Activated CD4-positive, alpha-beta memory T cell treated with anti-CD3 and anti-CD28 coated beads for 36 hours (primary cell): ENCODE data around the gene MVB12B. TPM values are rescaled to one million over a fixed set of nuclear protein-coding genes. Genes with fewer than 3 reads are reported as not detected.

Source experiments
- CTCF ChIA-PET: fragments of 350-600 bp; sonication (Branson Sonifier 250); formaldehyde crosslinking; loops from one replicate; lab custom pipeline; 2021; ENCODE audit warnings: antibody characterized with exemption, inconsistent platforms; lab: Charles Lee
- POLR2A ChIA-PET: fragments of 350-600 bp; sonication (Branson Sonifier 250); formaldehyde crosslinking; loops from one replicate; lab custom pipeline; 2021; ENCODE audit warnings: antibody characterized with exemption; lab: Charles Lee
- DNase-seq: peaks from one replicate; pipeline ENCODE4 v3.0.0-alpha.2; 2020
- H3K27ac Mint-ChIP-seq: one replicate; pipeline ENCODE4 v1.8.0; 2021; ENCODE audit warnings: mixed read lengths
- H3K27me3 Mint-ChIP-seq: one replicate; pipeline ENCODE4 v1.8.0; 2021; ENCODE audit warnings: mixed read lengths
- H3K36me3 Mint-ChIP-seq: one replicate; pipeline ENCODE4 v1.8.0; 2021; ENCODE audit warnings: mixed read lengths
- H3K4me1 Mint-ChIP-seq: one replicate; pipeline ENCODE4 v1.8.0; 2021; ENCODE audit warnings: low read depth, mixed read lengths
- H3K4me3 Mint-ChIP-seq: one replicate; pipeline ENCODE4 v1.8.0; 2021; ENCODE audit warnings: mild to moderate bottlenecking, mixed read lengths
- H3K9me3 Mint-ChIP-seq: one replicate; pipeline ENCODE4 v1.8.0; 2021; ENCODE audit warnings: mixed read lengths
- intact Hi-C: fragments of 100-400 bp; cut with micrococcal nuclease; formaldehyde crosslinking; loops from one replicate; pipeline ENCODE4 v1.15.1; 2023
- total RNA-seq, 2 experiments: library from RNA; stranded (reverse); gene quantifications; one replicate each; pipeline ENCODE4 v1.2.3, GENCODE V29; 2021

MVB12B gene
- total RNA-seq, 2 experiments from 2014 or later, result 1.1 to 1.4 TPM

DNA sequence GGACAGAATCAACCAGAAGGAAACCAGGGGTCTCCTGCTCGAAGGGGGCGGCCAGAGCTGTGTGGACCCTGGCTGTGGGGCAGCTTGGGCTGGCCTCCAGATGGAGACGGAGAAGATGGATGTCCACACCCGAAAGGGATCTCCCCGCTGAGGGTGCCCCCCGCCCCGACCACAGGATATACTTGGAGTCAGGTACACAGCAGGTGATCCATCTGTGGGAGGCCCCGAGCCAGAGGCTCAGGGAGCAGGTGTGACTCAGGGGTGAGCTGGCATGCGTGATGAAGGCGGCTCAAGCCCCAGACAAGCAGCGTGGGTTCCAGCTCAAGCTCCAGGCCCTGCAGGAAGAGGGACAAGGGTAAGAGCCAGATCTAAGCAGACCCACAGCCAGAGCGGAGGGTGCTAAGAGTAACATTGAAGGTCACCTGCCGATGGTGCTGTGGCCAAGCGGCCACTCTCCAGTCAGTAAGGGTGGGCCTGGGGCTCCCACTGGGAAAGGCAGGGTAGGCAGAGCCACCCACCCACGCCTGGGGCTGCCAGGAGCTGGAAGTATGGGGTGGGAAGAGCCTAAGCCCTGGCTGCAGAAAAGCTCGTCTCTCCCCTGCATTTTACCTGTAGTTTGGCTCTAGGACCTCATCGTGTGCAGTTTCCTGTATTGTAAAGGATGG lies 30.6 kb upstream of the MVB12B start:
- Mint-ChIP-seq H3K4me1 (no peaks in the 10 kb centered on the region), H3K9me3 (no peaks in the 10 kb centered on the region), H3K27me3 (peaks cover 5% of the 10 kb centered on the region), H3K27ac (no peak overlapping the region), H3K4me3 (no peak overlapping the region), H3K36me3 (no peaks in the 10 kb centered on the region)
- intact Hi-C loops, result no loop called here
- DNase-seq, result no peak
- ChIA-PET CTCF (interaction anchor here (1.8 kb wide), 1 partner anchor 195 kb away, joined by 9 read pairs; no protein-coding TSS in a partner anchor), POLR2A (no interaction called here)

DNA sequence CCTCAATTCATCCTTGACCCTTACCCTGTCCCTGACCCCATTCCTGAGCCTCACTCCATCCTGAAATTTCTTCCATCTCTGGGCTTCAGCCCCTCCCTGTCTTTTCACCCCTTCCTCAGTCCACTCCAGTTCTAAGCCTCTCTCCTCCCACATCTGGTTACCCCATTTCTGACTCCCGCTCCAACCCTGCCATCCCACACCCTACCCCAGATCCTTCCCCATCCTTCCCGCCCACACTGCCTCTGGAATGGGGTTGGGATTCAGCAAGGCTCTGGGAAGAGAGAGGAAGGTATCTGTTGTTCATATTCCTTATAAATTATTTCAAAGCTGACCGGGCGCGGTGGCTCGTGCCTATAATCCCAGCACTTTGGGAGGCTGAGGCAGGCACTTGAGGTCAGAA lies 29.9 kb upstream of the MVB12B start:
- CTCF ChIA-PET, result no interaction called here
- intact Hi-C loops, result no loop called here
- Mint-ChIP-seq H3K27me3 (peaks cover 5% of the 10 kb centered on the region), H3K27ac (no peak overlapping the region), H3K4me1 (no peaks in the 10 kb centered on the region), H3K4me3 (no peak overlapping the region), H3K9me3 (no peaks in the 10 kb centered on the region), H3K36me3 (no peaks in the 10 kb centered on the region)
- POLR2A ChIA-PET, result no interaction called here
- DNase-seq, result no peak

DNA sequence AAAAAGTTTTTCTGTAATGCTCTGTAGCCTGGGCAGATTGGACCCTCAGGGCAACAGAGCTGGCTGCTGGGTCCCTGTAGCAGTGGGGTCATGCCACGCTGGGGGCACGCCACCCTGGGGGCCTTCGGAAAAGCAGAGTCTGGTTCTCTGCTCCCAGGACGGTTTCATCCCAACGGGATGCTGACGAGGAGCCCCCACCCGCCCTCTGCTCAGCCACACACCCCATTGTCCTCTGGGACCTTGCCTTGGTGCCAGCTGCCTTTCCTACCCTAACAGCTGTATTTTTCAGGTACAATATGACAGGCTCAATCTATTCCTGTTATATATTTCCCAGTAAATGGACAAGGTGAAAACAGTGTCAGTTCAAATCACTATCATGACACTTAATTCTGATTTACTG lies 29.0 kb upstream of the MVB12B start:
- ChIA-PET POLR2A (no interaction called here), CTCF (interaction anchor here (1.5 to 1.7 kb wide), 2 partner anchors 101 to 194 kb away, joined by 4 to 8 read pairs; no protein-coding TSS in a partner anchor)
- Mint-ChIP-seq H3K9me3 (no peaks in the 10 kb centered on the region), H3K27me3 (peaks cover 5% of the 10 kb centered on the region), H3K36me3 (no peaks in the 10 kb centered on the region), H3K4me3 (no peak overlapping the region), H3K27ac (no peak overlapping the region), H3K4me1 (peaks cover 2% of the 10 kb centered on the region)
- intact Hi-C loops, result no loop called here
- DNase-seq, result no peak

DNA sequence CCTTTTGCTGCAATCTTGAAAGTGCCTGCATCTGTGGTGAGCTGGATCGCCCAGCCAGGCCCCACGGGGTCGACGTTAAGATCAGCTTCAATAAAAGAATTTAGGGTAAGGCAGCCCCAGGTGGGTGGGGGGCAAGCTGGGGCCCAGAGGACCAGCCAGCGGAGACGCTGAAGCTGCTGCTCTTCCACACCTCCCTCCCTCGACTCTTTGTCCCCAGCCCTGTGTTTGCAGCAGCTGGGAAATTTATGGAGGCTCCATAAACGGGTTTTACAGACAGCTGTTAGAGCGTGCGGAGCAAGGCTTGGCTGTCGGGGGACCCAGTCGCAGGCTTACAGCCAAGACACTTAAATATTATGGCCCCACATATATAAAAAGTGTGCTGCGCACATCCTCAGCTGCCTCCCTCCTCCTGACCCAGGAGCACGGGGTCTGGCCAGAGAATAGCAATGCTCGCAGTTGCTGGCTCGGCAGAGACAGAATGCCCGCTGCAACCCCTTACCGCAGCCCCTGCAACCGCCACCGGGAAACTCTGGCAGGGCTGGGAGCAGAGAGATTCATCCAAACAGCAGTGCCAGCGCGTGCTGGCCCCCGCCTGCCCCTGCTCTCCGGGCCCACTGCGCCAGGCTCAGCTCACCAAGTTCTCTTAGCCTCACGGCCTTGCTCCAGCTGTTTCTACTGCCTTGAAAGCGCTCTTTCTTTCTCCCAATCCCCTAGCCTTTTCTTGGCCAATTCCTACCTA lies 28.4 kb upstream of the MVB12B start:
- CTCF ChIA-PET, result interaction anchor here (1.5 to 1.7 kb wide), 2 partner anchors 100 to 193 kb away, joined by 4 to 8 read pairs; no protein-coding TSS in a partner anchor
- peaks cover 5% of the 10 kb centered on the region for H3K27me3 Mint-ChIP-seq
- H3K27ac Mint-ChIP-seq, result no peak overlapping the region
- POLR2A ChIA-PET, result no interaction called here
- intact Hi-C loops, result no loop called here
- DNase-seq, result no peak
- H3K36me3 Mint-ChIP-seq, result no peaks in the 10 kb centered on the region
- no peaks in the 10 kb centered on the region for H3K9me3 Mint-ChIP-seq
- peaks cover 2% of the 10 kb centered on the region for H3K4me1 Mint-ChIP-seq
- H3K4me3 Mint-ChIP-seq, result no peak overlapping the region

DNA sequence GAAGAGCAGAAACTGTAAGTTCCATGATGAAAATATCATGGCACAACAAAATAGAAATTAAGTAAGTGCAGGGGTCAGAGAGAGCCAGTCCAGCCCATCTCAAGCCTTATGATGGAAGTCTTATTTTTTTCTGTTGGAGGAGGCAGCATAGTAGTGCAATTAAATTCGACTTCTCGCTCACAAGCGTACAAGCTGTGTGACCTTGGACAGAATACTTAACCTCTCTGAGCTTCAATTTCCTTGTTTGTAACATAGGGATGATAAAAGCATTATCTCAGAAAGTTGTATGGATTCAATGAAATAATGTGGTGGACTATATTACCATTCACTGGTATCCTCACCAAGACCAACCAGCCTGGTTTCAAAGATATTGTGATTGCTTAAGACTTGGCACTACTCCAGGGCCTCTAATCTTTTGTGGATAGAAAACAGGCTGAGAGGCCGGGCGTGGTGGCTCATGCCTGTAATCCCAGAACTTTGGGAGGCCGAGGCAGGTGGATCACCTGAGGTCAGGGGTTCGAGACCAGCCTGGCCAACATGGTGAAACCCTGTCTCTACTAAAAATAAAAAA lies 26.8 kb upstream of the MVB12B start:
- DNase-seq, result no peak
- Mint-ChIP-seq H3K27ac (no peak overlapping the region), H3K27me3 (peaks cover 5% of the 10 kb centered on the region), H3K4me1 (peaks cover 2% of the 10 kb centered on the region), H3K36me3 (no peaks in the 10 kb centered on the region), H3K9me3 (no peaks in the 10 kb centered on the region), H3K4me3 (no peak overlapping the region)
- ChIA-PET POLR2A (no interaction called here), CTCF (interaction anchor here (0.6 to 1.0 kb wide), 4 partner anchors 58 to 99 kb away, joined by 3 read pairs; no protein-coding TSS in a partner anchor)
- intact Hi-C loops, result no loop called here

DNA sequence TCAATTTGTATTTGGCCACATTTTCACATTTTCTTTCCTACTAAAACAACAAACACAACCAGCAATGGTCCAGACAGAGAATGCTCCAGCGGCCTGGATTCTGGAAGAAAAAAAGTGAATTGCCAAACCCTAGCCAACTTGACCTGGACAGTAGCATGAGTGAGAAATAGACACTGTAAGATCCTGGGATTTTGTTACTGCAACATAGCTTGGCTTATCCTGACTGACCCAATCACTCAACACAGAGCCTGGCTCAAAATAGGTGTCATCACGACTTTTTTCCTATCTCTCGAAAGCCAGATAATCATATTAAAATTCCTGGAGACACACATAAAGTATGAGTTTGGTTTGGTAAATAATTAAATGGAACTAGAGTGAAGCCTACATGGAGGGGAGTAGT lies 25.4 kb upstream of the MVB12B start:
- Mint-ChIP-seq H3K27me3 (peaks cover 4% of the 10 kb centered on the region), H3K4me1 (peaks cover 2% of the 10 kb centered on the region), H3K27ac (no peak overlapping the region), H3K9me3 (no peaks in the 10 kb centered on the region), H3K36me3 (no peaks in the 10 kb centered on the region), H3K4me3 (no peak overlapping the region)
- POLR2A ChIA-PET, result no interaction called here
- CTCF ChIA-PET, result interaction anchor here (1.0 to 5.1 kb wide), 4 partner anchors 17 to 893 kb away, joined by 3 to 62 read pairs (median 24); no protein-coding TSS in a partner anchor
- DNase-seq, result no peak
- intact Hi-C loops, result no loop called here

DNA sequence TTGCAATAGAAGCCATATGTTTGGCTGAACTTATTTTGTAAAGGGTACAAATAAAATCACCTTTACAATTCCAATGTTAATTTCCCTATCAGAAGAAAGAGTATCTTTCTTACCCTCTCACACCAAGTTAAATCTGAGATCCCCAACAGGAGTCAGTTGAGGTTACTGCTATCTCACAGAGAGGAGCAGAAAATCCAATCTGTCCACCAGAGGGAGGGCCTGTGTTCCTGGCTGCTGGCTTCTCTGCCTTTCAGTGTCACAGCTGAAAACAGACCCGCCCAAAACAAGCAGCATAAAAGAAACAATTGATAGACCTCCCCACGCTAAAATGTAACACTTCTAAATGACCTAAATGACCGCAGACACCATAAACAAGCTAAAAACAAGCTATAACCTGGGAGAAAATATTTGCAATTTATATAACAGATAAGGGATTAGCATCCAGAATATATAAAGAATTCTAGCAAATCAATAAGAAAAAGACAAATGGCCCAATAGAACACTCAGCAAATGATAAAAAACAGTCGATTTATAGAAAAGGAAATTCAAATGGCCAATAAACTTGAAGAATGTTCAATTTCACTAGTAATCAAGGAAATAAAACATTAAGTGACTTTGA lies 24.5 kb upstream of the MVB12B start:
- no peaks in the 10 kb centered on the region for H3K27me3 Mint-ChIP-seq
- intact Hi-C loops, result loop anchor here (1.0 to 2.0 kb wide), 2 partner anchors 95 to 189 kb away; no protein-coding TSS in a partner anchor
- H3K9me3 Mint-ChIP-seq, result no peaks in the 10 kb centered on the region
- H3K4me1 Mint-ChIP-seq, result peaks cover 2% of the 10 kb centered on the region
- H3K36me3 Mint-ChIP-seq, result no peaks in the 10 kb centered on the region
- POLR2A ChIA-PET, result no interaction called here
- H3K4me3 Mint-ChIP-seq, result no peak overlapping the region
- DNase-seq, result peak; percentile 50
- CTCF ChIA-PET, result interaction anchor here (0.7 to 5.1 kb wide), 6 partner anchors 16 to 197 kb away, joined by 3 to 62 read pairs (median 6); no protein-coding TSS in a partner anchor
- no peak overlapping the region for H3K27ac Mint-ChIP-seq

DNA sequence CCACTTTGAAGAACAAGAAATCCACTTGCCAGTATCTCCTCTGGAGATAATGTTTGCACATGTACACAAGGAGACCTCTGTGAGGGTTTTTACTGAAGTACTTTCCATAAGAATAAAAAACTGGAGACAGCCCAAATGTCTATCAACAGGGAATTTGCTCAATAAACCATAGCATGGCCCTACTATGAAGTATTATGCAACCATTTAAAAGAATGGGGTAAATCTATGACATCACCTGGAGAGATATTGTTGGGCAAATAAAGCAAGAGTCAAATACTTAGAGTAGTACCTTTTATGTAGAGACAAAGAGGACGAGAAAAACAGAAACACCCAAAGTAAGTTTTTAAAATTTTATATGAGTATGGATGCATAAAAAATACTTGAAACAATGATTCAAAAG lies 23.9 kb upstream of the MVB12B start:
- no peaks in the 10 kb centered on the region for H3K36me3 Mint-ChIP-seq
- CTCF ChIA-PET, result interaction anchor here (0.7 to 5.1 kb wide), 4 partner anchors 55 to 196 kb away, joined by 4 to 62 read pairs (median 22); no protein-coding TSS in a partner anchor
- no peak overlapping the region for H3K27ac Mint-ChIP-seq
- H3K4me1 Mint-ChIP-seq, result peaks cover 2% of the 10 kb centered on the region
- no peak for DNase-seq
- no peaks in the 10 kb centered on the region for H3K9me3 Mint-ChIP-seq
- H3K27me3 Mint-ChIP-seq, result no peaks in the 10 kb centered on the region
- no peak overlapping the region for H3K4me3 Mint-ChIP-seq
- POLR2A ChIA-PET, result no interaction called here
- intact Hi-C loops, result loop anchor here (1.0 to 2.0 kb wide), 2 partner anchors 94 to 189 kb away; no protein-coding TSS in a partner anchor

DNA sequence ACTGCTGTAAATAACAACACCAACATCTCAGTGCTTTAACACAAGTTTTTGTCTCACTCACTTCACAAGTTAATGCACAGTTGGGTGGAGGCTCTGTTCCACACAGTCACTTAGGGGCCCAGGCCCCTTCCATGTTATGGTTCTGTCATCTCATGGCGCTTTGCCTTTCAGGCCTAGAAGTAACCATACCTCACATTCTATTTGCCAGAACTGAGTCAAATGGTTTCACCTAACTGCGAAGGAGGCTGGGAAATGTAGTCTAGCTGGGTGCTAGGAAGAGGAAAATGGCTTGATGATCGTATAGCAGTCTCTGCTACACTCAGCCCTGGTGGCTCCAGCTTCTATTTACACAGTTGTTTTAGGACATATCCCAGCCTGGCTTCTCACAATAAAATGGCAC lies 23.1 kb upstream of the MVB12B start:
- no peak for DNase-seq
- ChIA-PET POLR2A (no interaction called here), CTCF (interaction anchor here (1.3 to 5.1 kb wide), 3 partner anchors 24 to 188 kb away, joined by 3 to 62 read pairs (median 40); no protein-coding TSS in a partner anchor)
- Mint-ChIP-seq H3K4me1 (peaks cover 2% of the 10 kb centered on the region), H3K36me3 (no peaks in the 10 kb centered on the region), H3K27ac (no peak overlapping the region), H3K27me3 (no peaks in the 10 kb centered on the region), H3K4me3 (no peak overlapping the region), H3K9me3 (no peaks in the 10 kb centered on the region)
- intact Hi-C loops, result loop anchor here (2.0 kb wide), 1 partner anchor 93 kb away; no protein-coding TSS in a partner anchor

DNA sequence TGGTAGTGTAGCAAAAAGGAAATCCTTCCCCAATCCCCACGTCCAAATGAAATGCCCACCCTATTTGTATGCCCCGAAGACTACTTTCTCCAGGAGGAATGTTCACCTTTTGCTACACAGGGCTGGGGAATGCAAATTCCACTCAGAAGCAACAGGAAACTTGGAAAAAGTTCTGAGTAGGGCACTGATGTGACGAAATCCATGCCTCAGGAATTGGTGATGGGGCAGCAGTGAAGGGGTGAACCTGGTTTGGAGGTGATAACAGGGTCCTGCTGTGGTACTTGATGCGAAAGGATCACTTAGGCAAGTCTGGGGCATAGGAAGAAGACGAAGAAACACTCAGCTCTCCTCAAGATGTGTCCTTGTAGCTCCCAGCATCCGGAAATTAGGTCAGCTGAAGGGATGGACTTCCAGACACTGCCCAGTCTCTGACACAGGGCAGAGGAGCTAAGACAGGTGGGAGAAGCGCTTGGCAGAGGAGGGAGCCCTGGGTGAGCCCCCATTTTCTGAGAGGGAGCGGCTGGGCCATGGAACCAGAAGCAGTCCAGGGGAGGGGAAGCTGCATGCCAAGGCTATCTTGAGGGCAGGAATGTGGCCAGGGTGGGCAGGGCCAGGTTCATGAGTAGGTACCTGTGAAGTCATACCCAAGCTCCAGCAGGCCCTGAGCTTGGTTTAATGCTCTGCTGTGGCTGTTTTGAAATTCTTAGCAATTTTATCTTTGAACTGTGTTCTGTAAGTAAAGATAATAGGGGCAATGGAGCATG lies 22.2 kb upstream of the MVB12B start:
- no peak overlapping the region for H3K4me3 Mint-ChIP-seq
- ChIA-PET POLR2A (no interaction called here), CTCF (interaction anchor here (1.3 to 5.1 kb wide), 3 partner anchors 23 to 187 kb away, joined by 3 to 62 read pairs (median 40); no protein-coding TSS in a partner anchor)
- no peaks in the 10 kb centered on the region for H3K9me3 Mint-ChIP-seq
- H3K27ac Mint-ChIP-seq, result no peak overlapping the region
- peaks cover 2% of the 10 kb centered on the region for H3K4me1 Mint-ChIP-seq
- no peak for DNase-seq
- H3K27me3 Mint-ChIP-seq, result no peaks in the 10 kb centered on the region
- H3K36me3 Mint-ChIP-seq, result no peaks in the 10 kb centered on the region
- intact Hi-C loops, result no loop called here

DNA sequence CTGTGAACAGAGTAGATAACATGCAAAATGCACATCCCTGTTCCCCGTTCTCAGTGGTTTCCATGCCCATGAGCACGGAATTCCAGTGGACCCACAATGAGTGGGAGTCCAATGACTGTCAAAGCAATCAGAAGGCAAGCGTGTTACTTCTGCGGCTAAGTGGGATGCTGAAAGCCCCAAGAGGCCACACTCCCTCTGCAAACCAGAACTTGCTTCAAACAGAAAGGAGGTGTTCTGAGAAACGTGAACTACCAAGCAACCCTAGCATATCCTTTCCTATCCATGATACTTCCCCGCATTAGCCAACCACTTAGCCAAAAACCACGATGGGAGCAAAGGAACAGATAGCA lies 21.7 kb upstream of the MVB12B start:
- H3K4me1 Mint-ChIP-seq, result peaks cover 2% of the 10 kb centered on the region
- ChIA-PET POLR2A (no interaction called here), CTCF (interaction anchor here (2.6 to 5.1 kb wide), 3 partner anchors 92 to 187 kb away, joined by 9 to 62 read pairs (median 40); no protein-coding TSS in a partner anchor)
- H3K9me3 Mint-ChIP-seq, result no peaks in the 10 kb centered on the region
- no peaks in the 10 kb centered on the region for H3K27me3 Mint-ChIP-seq
- no peak for DNase-seq
- H3K36me3 Mint-ChIP-seq, result no peaks in the 10 kb centered on the region
- no peak overlapping the region for H3K4me3 Mint-ChIP-seq
- intact Hi-C loops, result no loop called here
- no peak overlapping the region for H3K27ac Mint-ChIP-seq
